ENCODE measurements around the gene TIMP2.

Gene TIMP2

DNA sequence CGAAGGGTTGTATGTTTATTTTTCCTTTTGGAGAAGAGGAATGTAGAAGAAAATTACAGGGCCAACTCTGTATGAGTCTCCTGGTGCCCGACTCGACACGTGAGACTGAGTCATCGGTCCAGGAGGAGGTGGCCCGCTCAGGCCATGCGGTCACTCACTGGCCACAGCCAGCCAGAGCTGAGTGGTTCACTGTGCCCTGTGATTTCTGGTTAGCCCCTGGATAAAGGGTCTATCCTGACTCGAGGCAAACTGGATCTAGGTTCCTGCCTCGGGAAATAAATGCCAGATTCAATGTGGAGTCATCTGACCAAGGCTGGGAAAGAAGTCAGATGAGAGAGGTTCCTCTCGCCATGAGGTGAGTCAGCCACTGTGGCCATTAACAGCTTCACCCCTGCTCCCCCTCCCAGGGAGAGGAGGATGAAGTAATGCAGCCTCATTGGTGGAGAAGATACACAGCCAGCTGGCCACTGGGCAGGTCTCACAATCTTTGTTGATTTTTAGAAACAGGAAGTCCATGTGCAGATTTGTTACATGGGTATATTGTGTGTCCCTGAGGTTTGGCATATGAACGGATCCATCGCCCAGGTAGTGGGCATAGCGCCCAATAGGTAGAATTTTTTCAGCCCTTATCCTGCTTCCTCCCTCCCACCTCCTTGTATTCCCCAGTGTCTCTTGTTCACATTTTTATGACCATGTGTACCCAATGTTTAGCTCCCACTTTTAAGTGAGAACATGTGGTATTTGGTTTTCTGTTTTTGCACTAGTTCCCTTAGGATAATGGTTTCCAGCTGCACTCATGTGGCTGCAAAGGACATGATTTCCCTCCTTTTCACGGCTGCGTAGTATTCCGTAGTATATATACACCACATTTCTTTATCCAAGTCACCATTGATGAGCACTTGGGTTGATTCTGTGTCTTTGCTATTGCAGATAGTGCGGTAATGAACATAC is 62.8 kb downstream of the TIMP2 start:
- DNase-seq, result no peak

DNA sequence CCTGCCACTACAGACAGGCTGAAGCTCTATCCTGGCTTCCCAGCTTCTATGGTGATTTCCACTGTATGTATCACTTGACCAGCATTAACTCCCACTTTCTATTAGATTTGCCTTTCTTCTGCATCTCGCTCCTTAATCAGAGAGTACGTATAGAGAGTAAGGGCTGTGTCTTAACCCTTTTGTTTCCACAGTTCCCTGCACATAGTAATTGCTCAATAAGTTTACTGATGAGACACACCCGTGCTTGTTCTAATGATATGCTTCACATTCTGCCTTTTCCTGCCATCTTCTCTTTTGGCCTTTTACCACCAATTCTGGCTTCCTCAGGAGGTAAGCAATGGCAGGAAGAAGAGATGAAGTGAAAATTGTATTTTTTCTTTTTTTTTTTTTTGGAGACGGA is 64.0 kb downstream of the TIMP2 start:
- no peak for DNase-seq

DNA sequence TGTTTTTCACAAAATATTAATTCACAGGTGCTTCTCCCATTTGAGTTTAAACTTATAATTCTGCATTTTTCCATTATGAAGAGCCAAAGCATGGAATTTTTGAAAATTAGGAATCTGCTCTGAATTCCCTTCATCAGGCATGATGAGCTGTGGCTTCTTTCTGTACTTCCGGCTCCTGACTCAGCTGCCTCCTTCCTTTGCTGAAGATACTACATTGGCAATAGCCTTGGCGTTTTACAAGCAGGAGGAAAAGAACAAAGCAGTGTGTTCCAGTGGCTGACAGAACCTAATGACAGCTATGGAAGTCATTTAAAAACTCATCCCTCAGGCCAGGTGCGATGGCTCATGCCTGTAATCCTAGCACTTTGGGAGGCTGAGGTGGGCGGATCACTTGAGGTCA is 66.1 kb downstream of the TIMP2 start:
- no peak for DNase-seq

DNA sequence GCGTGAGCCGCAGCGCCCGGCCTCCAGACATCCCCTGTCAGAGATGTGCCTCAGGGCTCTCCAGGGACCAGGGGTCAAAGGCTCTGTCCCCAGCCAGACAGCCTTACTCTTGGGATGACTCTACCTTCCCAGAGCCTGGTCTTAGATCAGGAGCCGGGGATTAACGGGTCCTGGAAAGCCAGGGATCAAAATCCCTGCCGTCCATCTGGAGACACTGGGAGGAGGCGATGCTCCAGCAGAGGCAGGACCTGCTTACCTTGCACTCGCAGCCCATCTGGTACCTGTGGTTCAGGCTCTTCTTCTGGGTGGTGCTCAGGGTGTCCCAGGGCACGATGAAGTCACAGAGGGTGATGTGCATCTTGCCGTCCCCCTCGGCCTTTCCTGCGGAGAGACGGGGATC is 67.9 kb downstream of the TIMP2 start:
- DNase-seq, result no peak

DNA sequence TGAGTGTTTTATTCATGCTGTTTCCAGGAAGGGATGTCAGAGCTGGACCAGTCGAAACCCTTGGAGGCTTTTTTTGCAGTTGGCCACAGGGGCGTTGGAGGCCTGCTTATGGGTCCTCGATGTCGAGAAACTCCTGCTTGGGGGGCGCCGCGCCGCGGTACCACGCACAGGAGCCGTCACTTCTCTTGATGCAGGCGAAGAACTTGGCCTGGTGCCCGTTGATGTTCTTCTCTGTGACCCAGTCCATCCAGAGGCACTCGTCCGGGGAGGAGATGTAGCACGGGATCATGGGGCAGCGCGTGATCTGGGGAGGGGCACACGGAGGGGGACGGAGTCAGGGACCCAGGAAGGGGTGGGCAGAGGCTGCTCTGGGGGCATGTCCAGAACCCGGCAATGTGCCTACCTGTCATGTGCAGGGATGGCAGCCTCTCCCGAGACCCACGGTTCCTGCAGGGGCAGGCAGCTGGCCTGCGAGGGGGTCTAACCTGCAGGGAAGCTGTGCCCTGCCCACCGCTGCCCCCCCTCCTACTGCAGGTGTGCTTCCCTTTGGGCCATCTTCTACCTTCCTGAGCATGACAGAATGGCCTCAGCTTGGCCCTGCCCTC is 69.5 kb downstream of the TIMP2 start:
- no peak for DNase-seq

DNA sequence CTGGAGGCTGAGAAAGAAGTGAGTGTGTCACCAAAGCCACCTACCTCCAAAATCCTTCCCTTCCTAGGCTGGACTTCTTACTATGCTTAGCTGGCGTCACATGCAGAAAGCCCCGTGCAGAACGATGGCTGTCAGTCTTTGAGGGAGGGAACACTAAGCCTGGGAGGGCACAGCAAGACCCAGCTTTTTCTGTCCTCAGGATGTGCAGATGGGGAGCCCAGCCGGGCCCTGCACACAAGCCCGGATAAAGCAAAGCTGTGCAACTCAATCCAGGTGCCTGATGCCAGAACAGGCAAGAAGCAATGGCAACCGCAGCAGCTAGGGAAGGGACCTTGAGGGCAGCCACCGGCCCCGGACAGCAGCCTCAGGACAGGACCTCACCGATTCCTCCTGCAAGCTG is 70.7 kb downstream of the TIMP2 start:
- no peak for DNase-seq

DNA sequence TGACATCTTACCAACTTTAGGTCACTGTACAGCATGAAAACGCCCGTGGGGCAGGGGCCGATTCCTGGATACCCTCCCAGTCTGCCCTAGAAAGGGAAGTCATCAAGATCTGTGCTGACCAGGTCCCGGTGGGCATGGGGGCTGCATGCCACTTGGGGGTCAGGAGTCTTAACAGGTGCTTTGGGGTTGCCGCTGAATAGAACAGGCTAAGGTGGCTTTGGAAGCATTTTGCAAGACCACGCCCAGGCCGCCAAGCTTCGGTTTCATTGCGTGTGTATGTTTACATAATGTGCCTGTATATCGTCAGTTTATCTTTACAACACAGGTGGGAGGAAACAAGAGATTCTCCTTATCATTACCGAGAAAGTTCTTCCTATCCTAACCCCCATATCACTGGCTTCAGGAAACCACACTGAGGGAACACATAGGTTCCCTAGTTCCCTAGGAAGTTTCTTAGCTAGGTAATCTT is 71.2 kb downstream of the TIMP2 start:
- DNase-seq, result no peak

DNA sequence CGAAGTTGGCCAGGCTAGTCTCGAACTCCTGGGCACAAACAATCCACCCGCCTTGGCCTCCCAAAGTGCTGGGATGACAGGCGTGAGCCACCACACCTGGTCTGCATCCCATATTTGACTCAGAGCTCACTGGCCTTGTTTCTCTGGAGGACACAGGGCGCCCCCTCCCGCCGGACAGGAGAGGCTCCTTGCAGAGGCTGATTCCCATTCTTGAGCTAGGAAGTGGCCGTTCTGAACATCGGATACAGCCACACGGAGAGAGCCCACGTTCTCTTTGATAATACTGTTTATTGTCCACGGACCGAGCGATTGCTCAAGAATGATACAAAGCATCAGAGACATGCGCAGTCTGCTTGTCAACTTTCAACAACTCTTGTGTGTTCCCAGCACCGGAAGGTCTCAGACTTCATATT is 72.5 kb downstream of the TIMP2 start:
- no peak for DNase-seq

DNA sequence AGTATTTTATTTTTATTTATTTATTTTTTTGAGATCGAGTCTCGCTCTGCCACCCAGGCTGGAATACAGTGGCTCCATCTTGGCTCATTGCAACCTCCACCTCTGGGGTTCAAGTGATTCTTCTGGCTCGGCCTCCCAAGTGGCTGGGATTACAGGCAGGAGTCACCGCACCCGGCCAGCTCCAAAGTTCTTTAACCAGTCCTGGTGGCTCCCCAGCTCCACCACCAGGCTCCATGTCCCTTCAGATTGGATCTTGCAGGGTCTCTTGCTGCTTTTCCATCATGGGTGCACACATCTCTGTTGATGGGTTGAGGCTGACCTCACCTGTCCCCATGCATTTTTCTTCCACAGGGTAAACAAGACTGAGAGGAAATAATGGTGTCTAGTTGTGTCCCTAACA is 76.2 kb downstream of the TIMP2 start:
- DNase-seq, result no peak

DNA sequence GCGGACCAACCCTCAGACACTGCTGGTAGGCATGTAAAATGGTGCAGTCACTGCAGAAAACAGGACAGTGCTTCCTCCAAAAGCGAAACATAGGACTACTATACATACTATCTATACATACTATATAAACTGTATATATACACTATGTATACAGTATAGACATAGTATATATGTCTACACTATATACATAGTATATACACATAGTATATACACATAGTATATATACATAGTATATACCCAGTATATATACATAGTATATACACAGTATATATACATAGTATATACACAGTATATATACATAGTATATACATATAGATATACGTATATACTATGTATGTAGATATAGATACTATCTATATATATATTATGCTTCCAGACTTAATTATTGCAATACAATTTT is 78.1 kb downstream of the TIMP2 start:
- no peak for DNase-seq

DNA sequence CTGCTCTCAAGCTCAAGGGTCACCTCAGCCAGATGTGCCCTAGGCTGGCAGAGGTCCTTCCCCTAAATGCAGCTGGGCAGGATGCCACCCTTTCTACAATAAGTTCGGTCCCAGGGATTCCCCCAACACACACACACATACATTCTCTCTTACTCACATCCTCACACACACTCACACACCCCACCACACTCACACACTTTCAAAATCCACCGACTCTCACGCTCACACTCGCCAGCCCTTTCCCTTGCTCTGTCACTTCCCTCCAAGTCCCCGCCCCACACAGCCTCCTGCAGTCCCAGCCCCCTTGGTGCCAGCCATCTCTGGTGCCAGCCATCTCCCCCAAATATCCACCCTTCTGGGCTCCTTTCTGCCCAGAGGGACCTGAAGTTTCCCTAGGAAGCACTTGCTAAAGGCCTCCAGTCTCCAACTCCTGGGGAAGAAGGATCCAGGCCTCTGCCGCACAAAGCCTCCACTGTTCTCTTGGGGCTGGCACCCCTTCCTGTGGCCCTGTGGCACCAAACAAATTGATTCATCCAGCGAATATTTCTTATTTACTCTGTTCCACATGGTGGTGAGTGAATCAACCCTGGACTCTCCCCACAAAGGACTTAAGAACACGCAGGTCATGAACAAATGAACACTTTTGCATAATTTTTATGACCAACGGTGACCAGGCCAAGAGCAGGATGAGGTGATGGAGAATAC is 80.7 kb downstream of the TIMP2 start:
- DNase-seq, result no peak

DNA sequence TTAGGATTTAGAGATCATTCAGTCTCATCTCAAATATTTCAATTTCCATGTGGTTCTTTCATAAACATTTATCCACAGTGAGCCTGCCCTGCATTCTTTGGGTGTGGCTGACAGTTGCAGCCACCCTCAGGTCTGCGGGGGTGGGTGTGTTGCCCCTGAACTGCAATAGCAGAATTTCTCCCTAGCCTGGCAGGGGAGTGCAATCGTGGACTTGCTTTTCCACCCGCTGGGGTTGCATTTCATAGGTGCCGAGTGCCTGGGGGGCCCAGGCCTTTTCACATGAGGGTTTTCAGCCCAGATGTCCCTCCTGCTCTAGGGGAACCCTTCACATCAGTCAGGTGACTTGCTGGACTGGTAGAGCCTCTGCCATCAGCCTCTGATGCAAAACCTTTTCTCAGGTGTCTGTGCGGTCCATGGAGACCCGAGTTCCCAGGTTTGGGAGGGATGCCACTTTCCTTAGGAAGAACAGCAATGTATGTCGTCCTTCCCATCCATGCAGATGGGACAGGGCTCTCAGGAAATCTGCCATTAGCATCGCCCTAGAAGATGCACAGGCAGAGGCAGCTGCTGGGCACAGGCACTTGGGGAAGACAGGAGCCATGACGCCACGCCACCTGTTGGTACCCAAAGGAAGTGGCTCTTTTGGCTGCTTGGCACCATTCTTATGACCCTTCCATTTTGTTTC is 82.2 kb downstream of the TIMP2 start:
- DNase-seq, result peak; percentile 85

DNA sequence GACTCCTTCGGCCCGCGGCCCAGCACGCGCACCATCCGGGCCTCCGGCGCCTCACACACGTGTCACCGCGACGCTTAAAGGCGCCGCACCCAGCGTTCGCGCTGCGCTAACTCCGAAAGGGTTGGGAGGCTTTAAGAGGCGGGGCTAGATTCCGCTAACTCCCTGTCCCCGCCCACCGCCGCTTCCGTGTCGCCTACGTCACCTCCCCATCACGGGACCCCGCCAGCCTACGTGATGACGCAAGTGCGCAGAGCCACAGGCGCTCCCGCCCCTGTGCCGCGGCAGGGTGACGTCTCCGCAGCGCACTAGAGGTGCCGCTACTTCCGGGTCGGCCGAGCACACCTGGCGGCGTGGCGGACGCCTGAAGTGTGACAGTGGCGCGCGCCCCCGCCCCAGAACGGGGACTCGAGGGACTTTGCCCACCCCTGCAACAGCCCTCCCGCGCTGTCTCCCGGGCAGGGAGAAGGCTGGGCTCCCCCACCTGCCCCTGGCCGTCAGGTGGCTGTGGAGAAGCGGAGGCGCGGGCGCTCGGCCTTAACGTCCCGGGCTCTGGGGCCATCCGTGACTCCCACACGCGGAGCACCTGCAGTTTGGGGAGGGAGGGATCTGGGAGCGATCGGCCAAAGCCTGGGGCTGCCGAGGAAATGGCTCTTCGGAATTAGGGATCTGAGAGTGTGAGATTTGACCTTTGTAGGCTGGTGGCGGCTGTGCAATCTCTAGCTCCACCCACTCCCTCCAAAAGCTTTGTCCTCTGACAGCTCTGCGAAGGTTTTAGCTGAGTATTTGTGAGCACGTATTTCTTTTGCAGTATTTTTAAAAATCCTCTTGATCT is 84.2 kb downstream of the TIMP2 start, which contains the start of gene USP36:
TSS of gene USP36 (minus strand) at position 35 of the 832 bp plus-strand sequence. CDS start 4,451 bp downstream, outside the sequence.
- DNase-seq, result peak; percentile 100

DNA sequence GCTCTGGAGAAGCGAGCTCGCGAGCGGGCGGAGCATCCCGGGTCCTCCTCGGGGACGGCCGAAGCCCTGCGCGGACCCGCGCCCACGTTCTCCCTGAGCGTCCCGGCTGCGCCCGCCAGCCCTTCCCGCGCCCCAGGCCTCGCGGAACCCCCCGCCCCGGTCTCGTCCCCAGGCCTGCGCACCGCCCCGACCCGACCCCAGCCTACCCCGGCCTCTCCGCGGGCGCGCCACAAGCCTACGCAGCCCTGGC is 84.7 kb downstream of the TIMP2 start:
- DNase-seq, result no peak

DNA sequence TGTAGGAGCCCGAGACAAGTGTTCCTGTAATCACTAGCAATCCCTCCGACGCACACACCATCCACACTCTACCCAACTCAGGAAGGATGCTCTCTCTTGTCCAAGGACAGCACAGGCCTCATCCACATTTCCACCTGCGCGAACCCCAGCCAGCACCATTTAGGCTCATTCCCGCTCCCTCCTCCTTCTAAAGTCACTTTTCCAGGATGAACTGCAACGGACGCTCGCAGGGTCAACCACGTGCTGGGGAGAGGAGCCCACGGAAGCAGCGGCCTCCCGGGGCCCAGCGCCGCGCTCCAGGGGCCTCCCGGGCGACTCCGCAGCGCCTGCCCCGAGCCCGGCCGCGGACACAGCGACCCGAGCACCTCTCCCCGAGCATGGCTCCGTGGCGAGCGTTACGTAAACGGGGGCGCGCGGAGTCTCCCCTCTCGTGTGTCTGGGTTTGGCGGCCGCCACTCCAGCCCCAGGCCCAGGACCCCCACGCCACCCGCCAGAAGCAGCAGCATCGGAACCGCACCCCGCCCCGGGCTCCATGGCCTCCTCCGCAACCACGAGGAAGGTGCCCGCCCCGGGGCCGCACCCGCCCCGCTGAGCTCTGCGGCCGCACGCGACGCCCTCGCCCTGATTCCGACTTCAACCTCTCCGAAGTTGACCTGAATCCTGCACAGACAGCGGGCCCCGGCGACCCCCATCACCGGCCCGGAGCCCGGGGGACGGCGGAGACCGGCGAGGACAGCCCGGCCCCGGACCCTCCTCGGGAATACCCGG is 85.2 kb downstream of the TIMP2 start:
- peak; percentile 85 for DNase-seq

DNA sequence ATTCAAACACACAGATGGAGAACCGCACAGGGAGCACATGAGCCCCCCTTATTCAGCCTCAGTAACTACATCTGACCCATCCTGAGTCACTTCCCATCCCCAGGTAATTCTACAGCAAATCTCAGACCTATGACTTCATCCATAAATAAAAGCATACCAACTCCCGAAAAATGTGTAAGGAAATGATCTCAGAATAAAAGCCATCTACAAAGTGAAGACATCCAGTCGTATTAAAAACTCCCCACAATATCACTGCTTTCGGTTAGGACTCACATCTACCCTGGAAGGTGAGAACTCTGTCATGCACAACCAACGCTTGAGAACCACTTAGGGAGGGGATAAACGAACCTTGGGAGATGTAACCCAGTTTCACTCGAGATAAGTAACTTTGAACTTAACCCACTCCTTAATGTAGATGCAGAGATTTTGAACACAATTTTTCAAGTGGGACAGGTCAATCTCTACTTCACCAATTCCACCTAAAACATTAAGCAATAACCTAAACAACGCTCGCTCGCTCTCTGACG is 85.9 kb downstream of the TIMP2 start:
- no peak for DNase-seq

DNA sequence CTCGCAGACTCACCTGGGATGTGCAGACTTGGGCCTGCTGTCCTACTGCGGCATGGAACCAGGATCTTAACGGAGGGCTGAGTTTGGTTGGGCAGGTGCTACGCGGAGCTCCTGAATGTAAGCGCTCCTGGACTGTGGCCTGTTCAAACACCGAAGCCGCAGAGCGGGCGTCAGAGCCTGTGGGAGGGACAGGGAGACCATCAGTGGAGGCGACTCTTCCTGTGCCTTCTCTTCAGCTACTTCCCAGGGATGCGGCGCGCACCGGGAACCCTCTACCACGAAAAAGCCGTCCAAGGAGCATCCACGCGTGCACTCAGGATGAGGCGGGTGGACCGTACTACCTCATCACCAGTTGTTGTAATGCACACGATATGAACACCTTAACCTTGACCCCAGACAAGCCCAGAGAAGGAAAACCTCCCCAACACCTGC is 86.6 kb downstream of the TIMP2 start:
- DNase-seq, result no peak

DNA sequence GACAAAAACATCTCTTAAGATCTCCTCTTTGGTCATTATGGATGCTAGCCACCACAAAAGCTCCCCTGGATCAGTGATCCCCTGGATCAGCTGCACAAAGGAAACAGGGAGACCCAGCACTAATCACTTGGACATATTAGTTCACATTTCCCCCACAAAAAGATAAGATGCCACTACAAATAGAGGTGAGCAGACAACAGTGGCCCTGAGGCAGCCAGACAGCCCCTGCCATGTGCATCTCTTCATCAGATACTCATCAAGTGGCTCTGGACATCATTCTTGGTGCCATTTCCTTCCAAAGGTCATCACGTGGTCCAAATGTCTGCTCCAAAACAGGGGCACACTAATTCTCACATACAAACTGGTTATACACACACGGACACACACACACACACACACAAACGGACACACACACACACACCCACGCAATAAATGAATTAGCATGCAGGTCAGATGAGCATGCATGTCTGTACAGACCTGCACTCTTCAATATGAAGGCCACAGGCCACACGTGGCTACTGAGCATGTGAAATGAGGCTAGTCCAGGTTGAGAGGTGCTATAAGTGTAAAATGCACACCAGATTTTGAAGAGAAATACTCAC is 88.7 kb downstream of the TIMP2 start:
- no peak for DNase-seq

DNA sequence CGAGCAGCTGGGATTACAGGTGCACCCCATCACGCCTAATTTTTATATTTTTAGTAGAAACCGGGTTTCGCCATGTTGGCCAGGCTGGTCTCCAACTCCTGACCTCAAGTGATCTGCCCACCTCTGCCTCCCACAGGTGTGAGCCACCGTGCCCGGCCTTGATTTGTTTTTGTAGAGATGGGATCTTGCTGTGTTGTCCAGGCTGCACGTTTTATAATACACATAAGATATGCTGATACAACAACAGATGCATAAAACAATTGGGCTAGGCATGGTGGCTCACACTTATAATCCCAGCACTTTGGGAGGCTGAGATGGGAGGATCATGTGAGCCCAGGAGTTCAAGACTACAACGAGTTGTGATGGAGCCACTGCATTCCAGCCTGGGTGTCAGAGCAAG is 90.6 kb downstream of the TIMP2 start:
- DNase-seq, result no peak

DNA sequence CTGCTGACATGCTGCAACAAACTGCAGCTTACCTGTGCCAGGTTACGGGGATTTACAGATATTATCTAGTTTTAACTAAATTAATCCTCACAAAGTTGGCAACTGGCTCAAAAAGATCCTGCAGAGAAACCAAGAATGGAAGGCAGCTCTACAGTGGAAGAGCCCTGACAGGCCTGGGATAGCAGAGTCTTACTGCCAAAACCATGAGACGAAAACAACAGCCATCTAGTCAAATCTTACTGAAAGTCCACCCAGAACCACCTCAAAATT is 92.7 kb downstream of the TIMP2 start:
- no peak for DNase-seq

Data from activated effector memory CD4-positive, alpha-beta T cell treated with anti-CD3 and anti-CD28 coated beads, Interleukin-2, amount 50 U/mL, for 16 hours (primary cell).